Activated naive CD4-positive, alpha-beta T cell treated with anti-CD3 and anti-CD28 coated beads, Interleukin-2, amount 50 U/mL, for 72 hours (primary cell): Measurements from ENCODE around the gene COL4A1. TPM values are rescaled to one million over a fixed set of nuclear protein-coding genes. Genes with fewer than 3 reads are reported as not detected.

ENCODE experiments used
- ATAC-seq, 2 donors: fragments of 150-1000 bp; cut with Tn5 transposase; 2 replicates each; pipeline ENCODE4 v1.10.0; 2021; ENCODE audit warnings: mild to moderate bottlenecking in 2 of 2, moderate library complexity in 2 of 2
- DNase-seq, 2 donors: peaks; one replicate each; pipeline ENCODE4 v3.0.0; 2021 to 2022; ENCODE audit warnings: low spot score in 2 of 2
- H3K27ac Mint-ChIP-seq, 2 donors: one replicate each; pipeline ENCODE4 v1.8.0; 2022; ENCODE audit warnings: mild to moderate bottlenecking in 2 of 2, mixed read lengths in 2 of 2
- H3K36me3 Mint-ChIP-seq, 2 donors: one replicate each; pipeline ENCODE4 v1.8.0; 2022; ENCODE audit warnings: mixed read lengths in 2 of 2
- H3K9me3 Mint-ChIP-seq, 2 donors: one replicate each; pipeline ENCODE4 v1.8.0; 2022; ENCODE audit warnings: mixed read lengths in 2 of 2
- total RNA-seq, 2 donors: library from RNA; stranded (reverse); gene quantifications; one replicate each; pipeline ENCODE4 v1.2.3, GENCODE V29; 2022

Gene COL4A1
- total RNA-seq, 2 donors from 2014 or later = 0.14 TPM; not detected in 1

DNA sequence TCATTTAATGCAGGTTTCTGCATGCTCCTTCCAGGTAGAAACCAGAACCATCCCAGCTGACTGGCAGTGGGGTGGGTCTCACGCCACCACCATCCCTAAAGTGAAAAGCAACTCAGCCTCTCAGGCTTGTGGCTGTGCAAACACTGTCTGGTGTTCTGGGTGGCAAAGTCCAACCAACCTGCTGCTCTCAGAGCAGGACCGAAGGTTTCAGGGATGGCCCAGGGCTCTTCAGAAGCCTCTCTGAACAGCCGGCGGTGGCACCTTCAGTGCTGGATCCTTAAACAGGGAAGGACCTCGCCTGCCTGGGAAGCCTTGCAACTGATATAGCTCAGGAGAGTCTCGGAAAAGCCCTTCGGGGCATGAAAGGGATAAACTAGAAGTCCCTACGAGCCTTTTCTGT lies 100.8 kb downstream of the COL4A1 start:
- no peak for DNase-seq
- Mint-ChIP-seq H3K27ac (no peak overlapping the region), H3K9me3 (no peaks in the 10 kb centered on the region), H3K36me3 (no peaks in the 10 kb centered on the region)
- ATAC-seq = no peak

- DNase-seq = no peak
- no peaks in the 10 kb centered on the region for H3K36me3 Mint-ChIP-seq
- no peak overlapping the region for H3K27ac Mint-ChIP-seq
- ATAC-seq = no peak
- no peaks in the 10 kb centered on the region for H3K9me3 Mint-ChIP-seq
These were observed 105.8 kb downstream of the COL4A1 start for GRCh38 chr13:110201114-110201513.

GRCh38 chr13:110200276-110200870 lies 106.6 kb downstream of the COL4A1 start:
- no peaks in the 10 kb centered on the region for H3K9me3 Mint-ChIP-seq
- no peak for DNase-seq
- no peak overlapping the region for H3K27ac Mint-ChIP-seq
- no peak for ATAC-seq
- no peaks in the 10 kb centered on the region for H3K36me3 Mint-ChIP-seq

DNA sequence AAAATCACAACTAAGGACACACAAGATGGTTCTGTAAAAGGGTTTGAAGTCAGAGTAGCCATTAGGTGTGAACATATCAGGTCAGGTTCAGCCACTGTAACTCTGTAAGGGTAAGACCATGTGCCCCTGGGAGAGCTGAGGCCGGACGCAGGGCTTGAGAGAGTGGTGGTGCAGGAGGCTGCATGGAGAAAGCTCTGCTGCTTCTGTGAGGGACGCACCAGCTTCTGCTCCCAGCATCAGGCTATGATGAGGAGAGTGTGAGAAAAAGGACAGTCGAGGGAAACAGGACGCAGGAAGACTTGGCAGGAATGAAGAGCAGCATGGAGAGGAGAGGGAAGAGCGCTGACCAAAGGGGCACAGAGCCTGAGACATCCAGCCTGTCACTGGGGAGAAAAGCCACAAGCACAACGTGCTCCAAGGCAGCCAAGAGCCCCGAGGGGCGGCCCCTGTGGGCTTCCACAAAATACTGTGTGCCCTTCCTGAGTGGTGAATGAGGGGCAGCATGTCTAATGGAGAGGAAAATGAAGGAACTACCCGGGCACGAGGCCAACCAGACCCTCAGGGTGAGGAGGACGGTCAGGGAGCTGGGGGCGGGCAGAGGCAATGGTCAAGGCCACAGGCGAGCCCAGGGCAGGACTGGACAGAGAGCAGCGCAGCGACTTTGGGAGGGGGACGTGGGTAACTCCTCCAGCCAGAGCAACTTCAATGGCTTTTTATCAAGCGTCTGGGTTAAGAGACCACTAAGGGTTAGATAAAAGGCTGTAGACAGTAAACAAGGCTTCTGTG lies 107.7 kb downstream of the COL4A1 start:
- DNase-seq = no peak
- Mint-ChIP-seq H3K27ac (no peak overlapping the region), H3K9me3 (no peaks in the 10 kb centered on the region), H3K36me3 (no peaks in the 10 kb centered on the region)
- ATAC-seq = no peak

DNA sequence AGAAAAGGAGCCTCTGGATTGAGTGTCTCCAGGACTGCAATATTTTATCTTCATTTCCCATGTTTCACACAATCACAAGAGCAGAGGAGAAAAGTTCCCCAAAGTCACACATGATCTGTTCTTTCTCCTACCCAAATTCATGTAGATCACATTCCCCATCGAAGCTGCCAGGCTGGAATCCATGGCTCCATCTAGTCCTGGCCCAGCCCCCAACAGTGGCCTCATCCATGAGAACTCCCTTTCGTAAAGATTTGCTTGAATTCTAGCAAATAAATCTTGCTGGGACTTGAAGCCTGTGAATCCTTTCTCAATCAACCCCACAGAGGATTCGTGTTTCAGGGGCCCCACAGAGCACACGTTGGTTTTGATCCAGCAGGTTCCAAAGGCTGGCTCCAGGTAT lies 109.5 kb downstream of the COL4A1 start:
- H3K36me3 Mint-ChIP-seq = no peaks in the 10 kb centered on the region
- ATAC-seq = no peak
- H3K27ac Mint-ChIP-seq = no peak overlapping the region
- DNase-seq = no peak
- H3K9me3 Mint-ChIP-seq = no peaks in the 10 kb centered on the region

DNA sequence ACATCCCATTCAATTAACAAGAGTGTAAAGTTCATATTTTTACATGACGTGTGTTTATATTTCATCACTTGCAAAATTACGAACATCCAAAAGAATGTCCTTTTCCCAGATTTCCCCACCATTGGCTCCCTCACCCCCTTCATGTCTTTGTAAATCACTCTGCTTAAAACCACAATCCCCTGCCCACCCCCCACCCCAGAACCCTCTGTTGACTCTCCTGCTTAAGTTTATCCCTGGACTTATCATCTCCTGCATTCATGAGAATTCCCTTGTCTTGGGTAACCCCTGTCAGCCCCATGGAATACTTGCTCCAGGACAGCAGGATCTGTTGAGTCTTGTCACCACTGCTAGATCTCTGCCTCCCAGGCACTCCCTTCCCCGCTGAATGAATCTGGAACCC lies 109.9 kb downstream of the COL4A1 start:
- no peak for DNase-seq
- H3K36me3 Mint-ChIP-seq = no peaks in the 10 kb centered on the region
- no peaks in the 10 kb centered on the region for H3K9me3 Mint-ChIP-seq
- no peak overlapping the region for H3K27ac Mint-ChIP-seq
- ATAC-seq = no peak

GRCh38 chr13:110195547-110196485 lies 111.1 kb downstream of the COL4A1 start:
- DNase-seq (no peak), ATAC-seq (no peak)
- Mint-ChIP-seq H3K27ac (no peak overlapping the region), H3K36me3 (no peaks in the 10 kb centered on the region), H3K9me3 (no peaks in the 10 kb centered on the region)

GRCh38 chr13:110194451-110194850 lies 112.5 kb downstream of the COL4A1 start:
- ATAC-seq (no peak), DNase-seq (no peak)
- Mint-ChIP-seq H3K27ac (no peak overlapping the region), H3K9me3 (no peaks in the 10 kb centered on the region), H3K36me3 (no peaks in the 10 kb centered on the region)

- H3K9me3 Mint-ChIP-seq = no peaks in the 10 kb centered on the region
- H3K27ac Mint-ChIP-seq = no peak overlapping the region
- no peak for DNase-seq
These were observed 113.5 kb downstream of the COL4A1 start for GRCh38 chr13:110193491-110193890.

DNA sequence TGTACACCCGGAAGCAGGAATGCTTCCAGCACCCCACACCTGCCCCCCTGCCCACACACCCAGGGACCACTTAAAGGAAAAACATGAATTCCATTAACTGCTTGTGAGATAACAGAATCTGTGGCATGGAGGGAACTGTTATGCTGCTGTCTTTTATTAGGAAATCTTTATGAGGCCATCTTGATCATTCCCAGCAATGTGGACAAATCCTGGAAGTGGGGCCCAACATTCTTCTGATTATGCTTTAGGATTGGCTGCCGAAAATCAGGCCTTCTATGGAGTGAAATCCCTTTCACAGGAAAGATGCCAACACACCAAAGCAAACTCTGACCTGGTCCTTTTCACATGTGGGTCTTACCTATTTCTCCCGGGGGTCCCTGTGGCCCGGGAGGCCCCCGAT lies 114.5 kb downstream of the COL4A1 start:
- no peaks in the 10 kb centered on the region for H3K36me3 Mint-ChIP-seq
- ATAC-seq = no peak
- DNase-seq = no peak
- no peaks in the 10 kb centered on the region for H3K9me3 Mint-ChIP-seq
- H3K27ac Mint-ChIP-seq = no peak overlapping the region

More at GRCh38 chr13:110193491-110193890, 113.5 kb downstream of the COL4A1 start:
- no peaks in the 10 kb centered on the region for H3K36me3 Mint-ChIP-seq
- ATAC-seq = no peak

GRCh38 chr13:110187641-110188161 lies 119.3 kb downstream of the COL4A1 start:
- H3K36me3 Mint-ChIP-seq = no peaks in the 10 kb centered on the region
- DNase-seq = no peak
- H3K9me3 Mint-ChIP-seq = no peaks in the 10 kb centered on the region
- H3K27ac Mint-ChIP-seq = no peak overlapping the region
- no peak for ATAC-seq

DNA sequence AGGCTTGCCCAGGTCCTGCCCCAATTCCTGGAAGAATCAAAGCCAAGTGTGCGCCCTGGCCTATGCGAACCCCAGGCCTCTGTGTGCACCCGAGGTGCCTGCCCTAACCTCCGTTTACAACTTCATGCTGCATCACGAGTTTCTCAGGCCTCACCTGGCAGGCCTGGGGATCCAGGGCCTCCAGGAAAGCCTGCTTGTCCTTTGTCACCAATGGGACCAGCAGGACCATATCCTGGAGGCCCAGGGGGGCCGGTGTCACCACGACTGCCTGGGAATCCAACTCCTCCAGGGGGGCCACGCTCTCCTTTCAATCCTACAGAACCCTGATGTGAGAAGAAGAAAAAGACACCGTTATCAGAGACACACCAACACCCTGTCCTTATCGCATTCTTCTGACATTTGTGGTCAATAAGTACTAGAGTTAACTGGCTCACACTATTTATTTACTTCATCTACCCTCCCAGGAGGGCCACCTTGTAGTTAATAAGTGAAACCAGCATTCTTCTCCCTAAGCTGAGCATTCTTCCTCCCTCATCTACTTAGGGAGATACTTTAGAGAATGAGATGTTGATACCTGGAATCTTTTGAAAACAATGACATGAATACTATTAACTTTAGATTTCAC lies 120.6 kb downstream of the COL4A1 start:
- H3K9me3 Mint-ChIP-seq = no peaks in the 10 kb centered on the region
- ATAC-seq = no peak
- no peaks in the 10 kb centered on the region for H3K36me3 Mint-ChIP-seq
- H3K27ac Mint-ChIP-seq = no peak overlapping the region
- no peak for DNase-seq

- no peaks in the 10 kb centered on the region for H3K9me3 Mint-ChIP-seq
- no peaks in the 10 kb centered on the region for H3K36me3 Mint-ChIP-seq
- ATAC-seq (no peak), DNase-seq (no peak)
- no peak overlapping the region for H3K27ac Mint-ChIP-seq
These were observed 121.3 kb downstream of the COL4A1 start for GRCh38 chr13:110185696-110186095.

DNA sequence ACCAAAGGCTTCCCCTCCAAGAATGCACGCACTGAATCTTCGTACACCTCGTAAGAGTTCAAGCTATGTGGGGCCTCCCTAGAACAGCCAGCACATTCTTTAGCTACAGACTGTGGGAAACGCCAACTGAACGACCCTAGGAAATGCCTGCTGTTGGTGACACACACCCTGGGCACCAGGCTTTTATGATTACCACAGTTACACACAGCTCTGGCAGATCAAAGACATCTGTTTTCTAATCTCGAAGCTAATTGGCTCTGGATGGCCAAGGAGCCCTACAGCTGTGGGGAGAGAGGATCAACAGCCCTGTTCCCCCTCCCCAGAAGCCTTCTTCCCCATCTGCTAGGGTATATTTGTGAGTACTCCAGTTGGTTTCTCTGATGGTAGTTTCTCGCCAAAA lies 123.0 kb downstream of the COL4A1 start:
- no peaks in the 10 kb centered on the region for H3K36me3 Mint-ChIP-seq
- no peak overlapping the region for H3K27ac Mint-ChIP-seq
- DNase-seq = no peak
- no peaks in the 10 kb centered on the region for H3K9me3 Mint-ChIP-seq
- ATAC-seq = no peak

DNA sequence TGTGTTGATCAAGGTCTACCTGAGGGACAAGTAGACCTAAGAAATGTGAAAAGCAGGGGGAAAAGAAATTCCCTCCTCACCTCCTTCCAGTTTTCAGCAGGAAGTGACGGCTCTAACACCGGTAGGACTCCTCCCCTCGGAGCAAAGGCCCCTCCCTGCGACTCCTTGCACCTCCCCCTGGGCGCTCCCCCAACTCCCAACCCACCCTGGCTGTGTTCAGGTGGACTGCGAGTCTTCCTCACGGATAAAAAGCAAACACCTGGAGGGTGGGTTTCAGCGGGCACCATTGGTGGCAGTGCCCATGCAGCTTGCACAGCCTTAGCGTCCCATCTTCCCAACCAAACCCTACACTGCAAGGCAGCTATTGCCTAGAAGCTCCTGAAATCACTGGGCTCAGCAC lies 124.5 kb downstream of the COL4A1 start:
- Mint-ChIP-seq H3K27ac (no peak overlapping the region), H3K9me3 (no peaks in the 10 kb centered on the region), H3K36me3 (no peaks in the 10 kb centered on the region)
- DNase-seq (no peak), ATAC-seq (no peak)

DNA sequence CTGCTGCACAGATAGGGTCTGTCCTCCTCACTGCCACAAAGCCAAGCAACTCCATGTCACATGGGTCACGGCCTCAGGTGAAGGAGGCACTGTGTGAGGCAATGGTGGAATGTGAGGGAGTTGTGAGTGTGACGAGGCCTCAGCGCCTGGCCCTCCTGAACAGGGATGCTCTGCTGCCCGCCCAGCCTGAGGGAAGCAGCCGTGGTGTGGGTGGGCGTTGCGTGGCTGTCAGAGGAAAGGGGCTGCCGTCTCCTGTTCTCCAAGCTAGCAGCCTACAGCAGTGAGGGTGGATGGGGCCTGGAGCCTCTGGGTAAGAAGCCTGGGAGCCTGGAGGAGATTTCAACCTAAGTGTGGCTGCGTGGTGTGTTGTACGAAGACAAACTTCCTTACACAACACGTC lies 125.0 kb downstream of the COL4A1 start:
- Mint-ChIP-seq H3K36me3 (no peaks in the 10 kb centered on the region), H3K9me3 (no peaks in the 10 kb centered on the region), H3K27ac (no peak overlapping the region)
- ATAC-seq (no peak), DNase-seq (no peak)

DNA sequence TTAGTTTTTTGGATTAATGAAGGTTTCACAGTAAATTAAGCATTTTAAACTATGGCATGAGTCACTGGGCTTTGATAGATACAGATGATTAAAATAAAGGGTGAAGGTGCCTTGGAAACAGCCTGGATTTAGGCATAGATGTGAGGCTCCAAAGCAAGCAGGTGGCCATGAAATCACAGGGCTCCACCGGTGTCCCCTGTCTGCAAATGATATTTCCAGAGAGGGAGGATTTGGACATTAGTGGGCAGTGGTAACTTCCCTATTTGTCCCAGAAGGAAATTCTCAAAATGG lies 127.2 kb downstream of the COL4A1 start:
- Mint-ChIP-seq H3K36me3 (no peaks in the 10 kb centered on the region), H3K9me3 (peaks cover 0 to 4% of the 10 kb centered on the region in 2 donors), H3K27ac (no peak overlapping the region)
- ATAC-seq (no peak), DNase-seq (no peak)
